OCI-LY1 (cell line): Measurements from ENCODE around the gene GOLPH3.

Source experiments
- H2AFZ ChIP-seq: fragments of 200-600 bp; sonication (generic), shearing (Covaris generic); 2 replicates; pipeline ENCODE4 v1.6.0; 2014; ENCODE audit warnings: antibody characterized with exemption, mild to moderate bottlenecking, low read length
- H3F3A ChIP-seq: fragments of 200-600 bp; sonication (generic), shearing (Covaris generic); 2 replicates; pipeline ENCODE4 v1.6.0; 2014; ENCODE audit warnings: mild to moderate bottlenecking, antibody characterized with exemption, low read length, moderate library complexity; ENCODE audit not compliant: insufficient read depth
- H3K27ac ChIP-seq: fragments of 200-600 bp; sonication (generic); 2 replicates; pipeline ENCODE4 v1.5.1; 2014; ENCODE audit warnings: low read length, mixed run types, mild to moderate bottlenecking, low read depth; ENCODE audit not compliant: poor library complexity, severe bottlenecking
- H3K27me3 ChIP-seq: fragments of 200-600 bp; sonication (generic); 2 replicates; pipeline ENCODE4 v1.6.0; 2014; ENCODE audit warnings: antibody characterized with exemption, mild to moderate bottlenecking, low read length, moderate library complexity; ENCODE audit not compliant: insufficient read depth
- H3K36me3 ChIP-seq: fragments of 200-600 bp; sonication (generic); 2 replicates; pipeline ENCODE4 v1.6.1; 2014; ENCODE audit warnings: mild to moderate bottlenecking, antibody characterized with exemption, low read length, moderate library complexity, mixed read lengths; ENCODE audit not compliant: insufficient read depth
- H3K4me1 ChIP-seq: fragments of 200-600 bp; sonication (generic); 2 replicates; pipeline ENCODE4 v1.5.1; 2014; ENCODE audit warnings: mild to moderate bottlenecking, low read length, moderate library complexity; ENCODE audit not compliant: insufficient read depth, severe bottlenecking
- H3K4me2 ChIP-seq: fragments of 200-600 bp; sonication (generic), shearing (Covaris generic); 2 replicates; pipeline ENCODE4 v1.6.1; 2014; ENCODE audit warnings: low read length
- H3K4me3 ChIP-seq: fragments of 200-600 bp; sonication (generic); 2 replicates; pipeline ENCODE4 v1.5.1; 2014; ENCODE audit warnings: low read length, low read depth, mild to moderate bottlenecking, mixed read lengths; ENCODE audit not compliant: poor library complexity, severe bottlenecking
- H3K79me2 ChIP-seq: fragments of 200-600 bp; shearing (Covaris generic); 2 replicates; pipeline ENCODE4 v1.6.1; 2016; ENCODE audit warnings: mixed run types, low read length, mixed read lengths; ENCODE audit not compliant: insufficient read depth
- H3K9ac ChIP-seq: fragments of 200-600 bp; sonication (generic), shearing (Covaris generic); 2 replicates; pipeline ENCODE4 v1.6.1; 2014; ENCODE audit warnings: mild to moderate bottlenecking, low read length, mixed read lengths
- H3K9me2 ChIP-seq: fragments of 200-600 bp; sonication (generic), shearing (Covaris generic); 2 replicates; pipeline ENCODE4 v1.6.1; 2014; ENCODE audit warnings: low read depth, mild to moderate bottlenecking, low read length, mixed read lengths
- H3K9me3 ChIP-seq: fragments of 200-600 bp; shearing (Covaris generic); 2 replicates; pipeline ENCODE4 v1.6.1; 2014; ENCODE audit warnings: low read length, mixed read lengths
- H4K20me1 ChIP-seq: fragments of 200-600 bp; sonication (generic), shearing (Covaris generic); 2 replicates; pipeline ENCODE4 v1.6.0; 2016; ENCODE audit warnings: mild to moderate bottlenecking, low read length; ENCODE audit not compliant: insufficient read depth
- CTCF ChIP-seq: fragments of 200-600 bp; sonication (generic), shearing (Covaris generic); IDR thresholded peaks from 2 replicates; pipeline ENCODE4 v1.5.1; 2017; ENCODE audit warnings: mild to moderate bottlenecking, antibody characterized with exemption, low read length, moderate library complexity, mixed read lengths
- EZH2 ChIP-seq: fragments of 200-600 bp; sonication (generic), shearing (Covaris generic); IDR thresholded peaks from 2 replicates; pipeline ENCODE4 v1.8.0; 2017; ENCODE audit warnings: borderline replicate concordance, mixed run types, mild to moderate bottlenecking, antibody characterized with exemption, low read length, moderate library complexity, mixed read lengths

GOLPH3 gene

GRCh38 chr5:32089146-32090000 is 84.7 kb downstream of the GOLPH3 start:
- H3K4me2 ChIP-seq: no peak overlapping the region
- no peaks in the 10 kb centered on the region for H3K27me3 ChIP-seq
- H3K27ac ChIP-seq: no peak overlapping the region
- H3K79me2 ChIP-seq: no peaks in the 10 kb centered on the region
- no peak for TF ChIP-seq CTCF
- H3K36me3 ChIP-seq: peaks cover 8% of the 10 kb centered on the region; the same call in 1 of the 2 replicates
- no peak overlapping the region for H2AFZ ChIP-seq
- no peaks in the 10 kb centered on the region for H3F3A ChIP-seq
- H3K9me3 ChIP-seq: no peaks in the 10 kb centered on the region
- no peak overlapping the region for H3K9ac ChIP-seq
- no peaks in the 10 kb centered on the region for H3K9me2 ChIP-seq
- H4K20me1 ChIP-seq: no peaks in the 10 kb centered on the region
- peaks cover 4% of the 10 kb centered on the region for H3K4me1 ChIP-seq
- no peak overlapping the region for H3K4me3 ChIP-seq

- Histone ChIP-seq H3K9me2 (no peaks in the 10 kb centered on the region), H3K4me2 (no peak overlapping the region), H3K4me1 (peaks cover 4% of the 10 kb centered on the region), H3K27ac (no peak overlapping the region), H3K36me3 (peaks cover 8% of the 10 kb centered on the region; the same call in 1 of the 2 replicates), H3K4me3 (no peak overlapping the region), H3K9ac (no peak overlapping the region), H3K27me3 (no peaks in the 10 kb centered on the region), H3F3A (no peaks in the 10 kb centered on the region), H3K79me2 (no peaks in the 10 kb centered on the region), H3K9me3 (no peaks in the 10 kb centered on the region), H4K20me1 (no peaks in the 10 kb centered on the region), H2AFZ (no peak overlapping the region)
- no peak for TF ChIP-seq CTCF
- no peak for TF ChIP-seq EZH2
These were observed 85.9 kb downstream of the GOLPH3 start for GRCh38 chr5:32088214-32088613.

- Histone ChIP-seq H4K20me1 (no peaks in the 10 kb centered on the region), H3K4me3 (no peak overlapping the region), H3F3A (no peaks in the 10 kb centered on the region)
These were observed 86.7 kb downstream of the GOLPH3 start for GRCh38 chr5:32087086-32088082.

More at GRCh38 chr5:32087086-32088082, 86.7 kb downstream of the GOLPH3 start:
- Histone ChIP-seq H3K79me2 (no peaks in the 10 kb centered on the region), H3K9me3 (no peaks in the 10 kb centered on the region), H3K4me1 (no peaks in the 10 kb centered on the region), H3K36me3 (peaks cover 8% of the 10 kb centered on the region; the same call in 1 of the 2 replicates), H3K9ac (no peak overlapping the region), H3K27ac (no peak overlapping the region), H3K9me2 (no peaks in the 10 kb centered on the region), H3K27me3 (no peaks in the 10 kb centered on the region), H3K4me2 (no peak overlapping the region), H2AFZ (no peak overlapping the region)
- TF ChIP-seq CTCF (no peak), EZH2 (no peak)
